HG03457 (cell line): ENCODE measurements around the gene CBLN3.
"Not testable (repeated sequence)": the region's sequence is repeated elsewhere in the genome, so short reads cannot be mapped to it uniquely, and the experiment has no call there.

Experiments used
- ATAC-seq: cut with Tn5 transposase; IDR thresholded peaks from one replicate; pipeline ENCODE4 v1.9.1; 2021; ENCODE audit warnings: moderate number of reproducible peaks; ENCODE audit not compliant: unreplicated experiment

CBLN3 gene

DNA sequence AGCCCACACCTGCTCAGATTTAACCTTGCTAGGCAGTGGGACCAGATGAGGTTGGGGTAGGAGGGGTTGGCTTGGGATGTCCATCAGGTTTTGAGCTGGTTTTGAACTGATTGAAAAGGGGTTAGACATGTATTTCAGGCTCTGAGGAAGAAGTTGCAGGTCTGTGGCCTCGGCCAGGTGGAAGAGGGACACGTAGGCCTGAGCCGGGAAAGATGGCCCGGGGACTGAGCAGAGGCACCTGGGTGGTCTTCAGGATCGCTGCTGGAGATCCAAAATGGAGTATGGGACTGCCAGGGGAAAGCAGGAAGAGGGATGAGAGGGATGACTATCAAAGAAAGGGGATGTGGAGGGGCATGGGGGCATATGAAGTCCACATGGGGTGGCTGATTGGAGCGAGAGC, 23.1 kb downstream of the CBLN3 start:
- no peak for ATAC-seq

DNA sequence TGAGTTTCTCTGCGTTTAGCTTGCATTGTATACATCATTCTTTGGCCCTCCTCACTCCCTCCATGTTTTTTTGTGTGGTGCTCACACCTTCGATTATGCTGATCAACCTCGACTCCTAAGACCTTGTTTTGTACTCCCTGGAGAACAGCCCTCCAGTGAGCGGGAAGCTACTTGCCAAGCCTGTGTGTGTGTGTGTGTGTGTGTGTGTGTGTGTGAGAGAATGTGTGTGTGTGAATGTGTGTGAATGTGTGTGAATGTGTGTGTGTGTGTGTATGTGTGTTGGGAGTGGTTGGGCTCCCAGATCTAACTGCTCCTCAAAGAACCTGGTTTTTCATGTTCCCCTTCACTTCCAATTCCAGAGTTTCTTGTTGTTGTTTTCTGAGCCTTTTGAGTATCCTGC, 24.7 kb downstream of the CBLN3 start:
- ATAC-seq, result no peak

DNA sequence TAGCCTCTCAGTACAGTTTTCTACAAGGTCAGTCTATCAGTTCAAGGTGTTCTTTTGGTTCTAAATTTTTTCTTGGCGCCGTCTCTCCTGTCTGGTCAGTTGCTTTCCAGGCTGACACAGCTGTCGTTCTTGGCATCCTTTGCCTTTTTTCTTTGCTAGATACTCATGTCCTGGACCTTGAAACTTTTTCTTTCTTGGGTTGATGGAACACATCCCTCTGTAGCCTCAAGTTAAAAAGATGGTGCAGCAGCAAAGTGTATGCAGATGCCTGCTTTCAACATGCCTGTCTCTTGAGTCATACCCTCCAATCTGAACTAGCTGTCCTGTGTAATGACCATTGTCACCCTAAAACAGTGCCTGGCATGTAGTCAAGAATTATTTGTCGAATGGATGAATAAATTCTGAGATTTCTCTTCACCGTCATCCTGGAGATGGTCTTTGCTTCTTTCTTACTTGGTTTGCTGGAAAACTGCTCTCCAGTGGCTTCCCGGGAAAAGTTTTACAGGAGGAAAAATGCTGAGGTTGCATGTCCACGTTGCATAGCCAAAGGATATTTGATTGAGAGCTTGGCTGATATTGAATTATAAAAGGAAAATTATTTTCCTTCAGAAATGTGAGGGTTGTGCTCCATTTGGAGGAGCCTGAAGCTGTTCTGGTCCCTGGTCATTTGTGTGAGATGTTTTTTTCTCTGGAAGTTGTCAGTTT, 26.0 kb downstream of the CBLN3 start:
- no peak for ATAC-seq

DNA sequence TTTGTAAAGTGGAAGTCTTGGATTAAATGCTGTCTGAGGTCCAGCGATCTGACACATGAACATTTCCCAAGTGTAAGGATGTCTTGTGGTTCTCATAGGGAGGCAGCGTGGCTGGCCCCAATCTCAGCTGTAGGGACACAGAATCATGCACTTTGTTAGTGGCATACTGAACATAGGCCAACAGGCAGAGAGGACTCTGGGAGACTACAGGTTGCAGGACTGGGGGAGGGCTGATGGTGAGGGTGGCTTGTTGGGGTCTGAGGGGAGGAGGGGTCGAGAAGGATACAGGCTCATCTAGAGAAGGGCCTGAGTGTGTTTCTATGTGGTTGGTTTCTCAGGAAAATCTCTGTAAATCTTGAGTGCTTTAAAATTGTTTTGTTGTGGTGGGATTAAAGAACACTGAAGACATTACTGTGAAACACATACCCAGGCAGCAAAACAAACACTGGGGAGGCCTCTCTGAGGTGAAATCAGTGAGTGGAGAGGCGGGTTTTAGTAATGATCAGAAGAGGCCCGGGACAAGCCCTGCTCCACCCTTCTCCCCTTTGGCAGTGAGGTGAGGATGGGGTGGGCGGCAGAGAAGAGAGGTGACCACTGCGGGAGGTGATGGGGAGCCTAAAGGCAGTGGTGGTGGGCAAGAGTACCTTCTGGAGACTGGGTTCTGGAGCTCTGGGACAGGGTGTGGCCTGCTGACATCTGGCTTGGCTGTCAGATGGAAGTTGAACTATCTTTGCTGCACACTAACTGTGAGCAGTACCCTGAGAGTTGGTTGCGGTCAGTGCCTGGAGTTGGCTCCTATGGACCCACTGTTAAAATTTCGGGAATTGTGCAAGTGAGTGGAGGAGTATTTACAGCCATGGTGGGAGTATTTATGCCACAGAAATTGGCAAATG, 27.4 kb downstream of the CBLN3 start:
- ATAC-seq, result no peak

DNA sequence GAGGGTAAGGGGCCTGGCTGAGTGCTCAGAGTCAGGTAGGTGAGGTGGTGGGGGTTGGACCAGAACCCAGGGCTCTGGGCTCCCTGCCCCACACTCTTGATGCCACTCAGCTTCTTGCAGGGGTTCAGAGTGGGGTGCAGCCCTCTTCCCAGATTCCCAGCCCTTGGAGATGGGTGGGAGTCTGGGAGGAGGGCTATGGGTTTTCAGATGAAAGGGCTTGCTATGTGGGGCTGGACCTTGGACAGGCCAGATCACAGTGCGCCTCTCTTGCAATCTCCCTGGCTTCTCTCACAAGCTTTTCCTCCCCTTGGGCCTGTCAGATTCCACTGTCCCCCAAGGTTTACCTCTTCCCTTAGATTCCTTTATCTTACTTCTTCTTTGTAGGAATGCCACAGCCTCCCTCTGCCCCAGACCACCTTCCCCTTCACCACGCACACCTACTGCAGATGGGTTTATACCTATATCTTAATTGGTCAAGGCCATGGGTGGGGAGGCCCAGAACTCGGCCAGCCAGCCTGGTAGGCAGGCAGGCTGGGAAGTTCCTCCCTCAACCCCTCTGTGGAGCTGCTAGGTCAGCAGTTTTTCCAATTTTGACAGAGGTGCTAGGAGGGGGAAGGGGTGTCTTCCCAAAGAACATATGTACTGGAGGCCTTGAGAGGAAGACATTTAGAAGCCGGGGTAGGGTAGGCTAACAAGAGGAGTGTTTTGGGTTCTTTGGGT, 29.3 kb downstream of the CBLN3 start:
- no peak for ATAC-seq

DNA sequence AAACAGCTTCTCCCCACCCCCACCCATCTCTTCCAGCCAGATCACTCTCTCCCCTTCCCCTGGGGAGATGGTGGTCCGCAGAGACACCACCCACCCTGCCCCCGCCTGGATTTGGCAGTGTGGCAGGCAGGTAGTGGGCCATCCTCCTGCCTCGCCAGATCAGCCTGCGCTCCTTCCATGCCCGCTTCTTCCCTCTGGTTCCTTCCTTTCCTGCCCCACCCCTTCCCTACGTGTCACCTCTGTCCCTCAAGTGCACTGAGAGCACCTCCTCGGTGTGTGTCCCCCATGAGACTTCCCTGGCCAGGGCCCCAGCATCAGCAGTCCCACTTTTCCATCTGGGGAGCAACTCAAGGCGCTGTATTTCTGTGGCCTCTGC, 30.0 kb downstream of the CBLN3 start:
- ATAC-seq, result no peak

DNA sequence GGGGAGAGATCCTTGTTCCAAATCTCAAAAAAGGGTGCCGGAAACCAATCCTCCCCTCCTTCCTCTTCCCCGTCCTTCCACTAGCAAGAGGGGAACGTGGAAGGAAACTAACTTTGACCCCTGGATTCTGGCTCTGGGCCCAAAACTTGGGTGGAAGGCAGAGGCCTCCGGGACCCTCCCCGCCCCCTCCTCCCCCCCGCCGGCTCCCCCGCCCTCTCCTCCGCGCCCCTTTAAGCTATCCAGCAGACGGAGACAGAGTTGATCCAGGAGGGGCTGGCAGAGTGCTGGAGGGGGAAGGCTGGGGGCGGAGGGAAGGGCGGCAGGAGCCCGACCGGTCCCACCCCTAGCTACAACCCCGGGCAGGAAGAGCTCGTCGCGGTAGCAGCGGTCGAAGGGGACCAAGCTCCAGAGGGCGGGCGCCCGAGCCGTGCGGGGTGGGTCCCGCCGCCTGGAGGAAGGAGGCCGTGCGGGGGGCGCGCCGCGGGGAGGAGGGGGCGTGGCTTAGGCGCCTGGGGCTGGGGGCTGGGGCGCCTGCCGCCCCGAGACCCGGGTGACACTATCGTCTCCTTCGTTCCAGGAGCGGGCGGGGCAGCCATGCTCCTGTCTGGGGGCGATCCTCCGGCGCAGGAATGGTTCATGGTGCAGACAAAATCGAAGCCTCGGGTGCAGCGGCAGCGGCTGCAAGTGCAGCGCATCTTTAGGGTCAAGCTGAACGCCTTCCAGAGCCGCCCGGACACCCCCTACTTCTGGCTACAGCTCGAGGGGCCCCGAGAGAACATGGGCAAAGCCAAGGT, 30.6 kb downstream of the CBLN3 start, which contains the start of gene NYNRIN:
NYNRIN (plus strand) TSS at position 351 of the 794 bp plus-strand sequence; CDS start at position 595, 244 bp downstream.
- ATAC-seq, result no peak

DNA sequence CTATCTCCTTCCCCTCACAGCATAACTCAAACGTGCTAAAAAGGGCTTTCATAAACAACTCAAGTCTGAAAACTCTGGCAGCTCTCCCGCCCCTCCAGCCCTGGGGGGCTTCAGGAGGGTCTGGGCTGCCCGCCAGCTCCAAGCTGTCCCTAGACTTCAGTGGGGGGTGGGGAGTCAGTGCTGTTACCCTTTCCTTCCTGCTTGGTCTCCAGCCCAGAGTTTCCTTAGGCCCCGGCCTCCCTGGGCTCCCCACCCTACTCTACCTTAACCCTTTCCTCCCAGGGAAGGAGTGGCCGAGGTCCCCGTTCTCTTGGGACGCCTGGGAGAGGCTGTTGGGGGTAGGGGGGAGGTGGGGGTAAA, 31.2 kb downstream of the CBLN3 start:
- ATAC-seq, result no peak

DNA sequence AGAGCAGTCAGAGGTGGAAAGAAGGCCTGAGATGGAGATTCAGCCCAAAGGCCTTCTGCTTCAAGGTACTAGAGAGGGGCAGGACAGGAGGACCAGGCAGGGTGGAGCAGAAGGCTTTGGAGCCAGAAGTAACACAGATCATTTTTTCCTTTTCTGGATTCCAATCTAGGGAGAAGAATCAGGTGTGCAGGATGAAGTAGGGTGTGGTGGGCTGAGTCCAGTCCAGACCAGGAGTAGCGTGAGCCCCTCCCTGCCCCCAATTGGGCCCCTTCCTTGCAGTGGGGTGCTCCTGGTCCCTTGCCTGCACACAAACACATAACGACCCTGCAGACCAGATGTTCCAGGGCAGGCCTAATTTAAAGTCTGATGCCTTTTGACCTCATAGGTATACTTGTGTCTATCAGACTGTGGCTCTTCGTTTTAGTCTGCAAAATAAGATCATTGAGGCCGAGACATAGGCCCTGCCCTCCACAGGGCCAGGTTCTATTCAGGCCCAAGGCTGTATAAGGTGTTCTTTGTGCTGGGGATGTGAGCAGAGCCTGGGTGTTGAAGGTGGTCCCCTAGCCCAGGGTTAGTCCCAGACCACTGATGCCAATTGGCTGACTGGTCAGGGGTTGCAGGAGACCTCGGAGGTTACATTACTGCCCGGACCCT, 31.7 kb downstream of the CBLN3 start:
- no peak for ATAC-seq

DNA sequence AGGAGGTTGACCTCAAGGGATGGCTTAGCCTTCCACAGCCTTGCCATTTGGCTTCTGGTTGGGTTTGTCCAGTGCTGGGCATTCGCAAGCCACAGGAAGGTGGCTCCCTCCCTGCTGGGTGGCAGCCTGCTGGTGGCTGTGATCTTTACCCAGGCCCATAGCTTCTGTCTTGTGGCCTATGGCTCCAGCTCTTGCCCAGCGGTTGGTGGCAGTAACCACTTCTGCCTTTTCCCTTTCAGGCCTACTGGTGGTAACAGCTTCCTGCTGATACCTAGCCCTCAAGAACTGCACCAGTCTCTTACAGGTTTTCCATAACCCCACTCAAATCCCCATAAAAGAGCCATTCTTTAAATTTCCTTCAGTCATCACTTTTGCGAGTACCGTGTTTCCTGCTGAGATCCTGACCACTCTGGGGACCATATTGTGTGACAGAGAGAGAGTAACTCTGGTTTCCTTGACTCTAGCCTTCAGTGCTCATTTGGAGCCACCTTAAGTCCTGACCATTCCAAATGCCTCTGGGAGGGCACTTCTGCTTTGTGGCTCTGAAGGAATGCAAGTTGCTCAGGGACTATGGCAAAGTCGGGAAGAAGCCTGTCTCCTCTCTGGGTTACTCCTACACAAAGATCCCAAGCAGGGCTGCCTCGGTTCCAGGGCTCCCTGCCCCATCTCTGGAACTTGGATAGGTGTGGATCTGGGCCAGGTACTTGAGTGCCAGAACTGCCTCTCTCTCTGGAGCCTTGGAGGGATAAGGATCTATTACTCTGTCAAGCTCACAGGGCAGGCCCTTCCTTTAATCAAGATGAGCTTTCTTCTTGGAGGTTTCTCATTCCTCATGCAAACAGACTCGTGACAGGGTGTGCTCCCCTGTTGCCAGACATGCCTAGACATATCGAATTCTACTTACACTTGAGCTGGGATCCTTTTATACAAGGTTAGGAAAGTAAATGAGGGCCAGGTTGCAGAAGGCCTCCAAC, 33.6 kb downstream of the CBLN3 start:
- no peak for ATAC-seq

DNA sequence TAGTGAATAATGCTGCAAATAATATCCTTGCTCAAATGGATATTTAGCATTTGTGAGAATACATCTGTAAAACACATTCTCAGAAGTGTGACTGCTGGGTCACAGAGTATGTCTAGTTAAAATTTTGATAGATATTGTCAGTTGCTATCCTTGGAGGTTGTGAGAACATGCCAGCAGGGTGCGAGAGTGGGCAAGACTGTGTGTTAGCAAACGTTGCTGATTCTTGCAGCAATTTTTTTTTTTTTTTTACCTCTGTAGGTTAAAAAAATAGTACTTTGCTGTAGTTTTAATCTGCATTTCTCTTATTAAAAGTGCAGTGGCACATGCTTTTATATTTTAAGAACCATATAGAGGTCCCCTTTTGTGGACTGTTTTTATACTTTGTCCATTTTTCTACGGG, 35.2 kb downstream of the CBLN3 start:
- ATAC-seq, result no peak

DNA sequence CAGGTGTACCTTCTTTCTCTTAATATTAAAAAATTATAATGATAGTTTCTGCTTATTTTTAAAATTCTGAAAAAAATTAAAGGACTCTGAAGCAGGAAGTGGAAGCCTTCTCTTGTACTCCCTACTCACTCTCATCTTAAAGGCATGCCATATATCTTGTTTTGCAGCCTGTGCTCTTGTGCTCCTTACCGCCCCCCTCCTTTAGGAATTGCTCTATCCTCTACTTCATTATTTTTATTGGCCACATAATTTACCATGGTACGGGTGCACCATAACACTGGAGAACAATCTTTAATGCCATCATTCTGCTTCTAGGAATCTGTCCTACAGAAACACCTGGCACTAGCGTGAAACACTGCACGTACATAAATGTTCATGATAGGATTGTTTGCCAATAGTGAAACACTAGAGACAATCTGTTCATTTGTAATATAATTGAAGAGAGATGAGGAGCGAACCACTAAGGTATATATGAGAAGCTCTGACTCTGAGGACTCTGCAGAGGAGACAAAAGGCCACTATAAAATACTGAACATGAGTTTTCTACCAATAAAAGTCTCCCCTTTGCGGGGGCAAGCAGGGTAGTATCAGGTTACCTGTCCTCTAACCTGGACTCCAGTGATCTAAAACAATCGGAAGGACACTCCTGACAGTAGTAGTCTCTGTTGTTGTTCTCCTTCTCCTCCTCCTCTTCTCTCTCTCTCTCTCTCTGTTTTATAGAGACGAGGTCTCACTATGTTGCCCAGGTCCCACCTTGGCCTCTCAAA, 37.0 kb downstream of the CBLN3 start:
- no peak for ATAC-seq

DNA sequence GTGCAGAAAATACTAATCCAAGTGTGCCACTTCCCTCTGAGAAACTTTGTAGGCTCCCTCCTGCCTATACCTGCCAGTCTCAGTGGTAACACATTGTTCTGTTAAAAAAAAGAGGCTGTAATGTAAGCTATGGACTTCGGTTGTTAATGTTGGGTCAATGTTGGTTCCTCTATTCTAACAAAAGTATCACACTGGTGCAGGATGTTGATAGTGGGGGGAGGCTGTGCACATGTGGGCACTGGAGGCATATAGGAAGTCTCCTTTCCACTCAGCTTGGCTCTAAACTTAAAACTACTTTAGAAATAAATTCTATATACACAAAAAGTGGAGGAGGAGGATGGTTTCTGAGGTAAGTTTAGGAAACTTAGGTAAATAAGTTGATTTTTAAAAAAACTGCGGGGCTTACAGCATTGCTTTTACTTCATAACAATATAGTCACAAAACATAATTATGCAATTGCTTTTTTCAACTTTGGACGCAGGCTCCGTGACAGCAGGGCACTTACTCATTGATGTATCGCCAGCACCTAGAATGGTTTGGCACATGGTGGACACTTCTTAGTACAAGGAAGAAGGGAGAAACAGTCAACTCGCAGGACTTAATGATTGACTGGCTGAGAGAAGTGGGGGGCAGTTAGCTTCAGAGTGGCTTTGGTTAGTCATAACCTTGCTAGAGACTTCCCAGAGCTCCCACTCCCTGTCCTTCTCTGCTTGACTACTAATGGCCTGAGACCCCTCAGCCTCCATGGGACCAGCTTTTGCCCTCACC, 38.6 kb downstream of the CBLN3 start:
- no peak for ATAC-seq

DNA sequence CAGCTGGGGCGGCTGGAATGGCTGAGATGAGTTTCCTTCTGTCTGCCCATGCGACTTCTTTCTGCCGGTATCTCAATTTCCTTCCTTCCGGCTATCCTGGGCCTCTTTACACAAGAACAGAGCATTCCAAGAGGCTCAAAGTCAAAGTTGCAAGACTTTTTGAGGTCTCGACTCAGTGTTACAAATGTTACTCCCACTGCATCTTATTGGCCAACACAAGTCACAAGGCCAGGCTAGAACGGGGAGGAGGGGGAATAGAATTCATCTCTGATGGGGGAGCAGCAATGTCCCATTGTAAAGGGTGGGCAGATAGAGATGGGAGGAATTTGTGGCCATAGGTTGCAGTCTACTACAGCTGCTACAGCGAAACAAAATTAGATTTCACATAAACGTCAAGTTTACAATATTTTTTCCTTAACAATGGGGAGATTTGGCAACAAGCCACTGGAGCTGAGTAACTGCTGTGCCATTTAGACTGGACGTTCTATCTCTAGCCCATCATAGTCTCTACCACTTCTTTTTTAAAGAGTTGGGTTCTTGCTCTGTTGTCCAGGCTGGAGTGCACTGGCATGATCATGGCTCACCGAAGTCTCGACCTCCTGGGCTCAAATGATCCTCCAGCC, 40.1 kb downstream of the CBLN3 start:
- ATAC-seq, result no peak

DNA sequence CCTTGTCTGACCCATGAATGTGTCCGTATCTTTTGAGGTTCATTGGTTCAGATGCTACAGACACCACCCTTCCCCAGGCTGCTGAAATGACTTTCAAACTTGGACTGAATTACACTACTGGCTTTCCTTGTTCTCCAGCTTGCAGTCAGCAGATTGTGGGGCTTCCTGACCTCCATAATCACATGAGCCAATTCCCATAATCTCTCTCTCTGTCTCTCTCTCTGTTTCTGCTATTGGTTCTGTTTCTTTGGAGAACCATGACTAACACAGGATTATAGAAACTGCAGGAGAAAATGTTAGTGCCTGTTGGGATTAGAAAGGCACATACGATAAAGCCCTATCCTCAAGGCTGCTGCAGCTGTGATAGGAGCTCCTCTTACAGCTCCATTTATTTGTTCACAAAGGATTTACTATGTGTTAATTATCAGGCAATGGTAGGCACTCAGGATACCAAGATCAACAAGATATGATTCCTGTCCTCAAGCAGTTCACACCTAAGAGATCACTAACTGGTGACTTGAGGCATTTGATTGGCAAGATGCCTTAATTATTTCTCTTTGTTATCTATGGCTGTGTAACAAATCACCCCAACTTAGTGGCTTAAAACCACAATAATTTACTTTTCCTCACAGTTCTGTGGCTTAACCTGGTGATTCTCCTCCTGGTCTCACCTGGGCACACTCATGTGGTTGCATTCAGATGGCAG, 40.8 kb downstream of the CBLN3 start:
- no peak for ATAC-seq

DNA sequence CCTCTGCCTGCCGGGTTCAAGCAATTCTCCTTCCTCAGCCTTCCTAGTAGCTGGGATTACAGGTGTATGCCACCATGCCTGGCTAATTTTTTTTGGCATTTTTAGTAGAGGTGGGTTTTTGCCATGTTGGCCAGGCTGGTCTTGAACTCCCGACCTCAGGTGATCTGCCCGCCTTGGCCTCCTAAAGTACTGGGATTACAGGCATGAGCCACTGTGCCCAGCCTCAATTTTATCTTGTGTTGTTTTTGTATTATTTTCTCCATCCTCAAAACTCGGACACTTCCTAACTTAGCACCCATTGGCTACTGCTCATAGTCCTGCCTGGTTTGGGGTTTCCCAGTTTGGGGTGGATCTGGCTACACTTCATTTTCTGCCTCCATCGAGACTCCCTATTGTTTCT, 41.9 kb downstream of the CBLN3 start:
- ATAC-seq, result not testable (repeated sequence)

DNA sequence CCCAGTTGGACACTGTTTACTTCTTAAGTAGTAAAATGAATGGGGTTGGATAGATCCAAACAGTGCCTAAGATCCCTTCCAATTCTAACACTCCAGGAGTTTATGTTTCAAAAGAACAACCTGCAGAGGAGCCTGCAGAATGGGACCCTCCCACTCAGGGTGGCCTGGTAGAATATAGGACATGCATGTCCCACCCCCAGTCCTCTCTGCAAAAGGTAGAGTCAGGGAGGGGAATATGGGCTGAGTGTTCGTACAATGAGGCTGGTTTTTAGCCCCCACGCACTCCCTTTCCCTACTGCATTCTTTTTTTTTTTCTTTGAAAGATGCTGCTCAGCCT, 42.5 kb downstream of the CBLN3 start:
- ATAC-seq, result no peak
